ENCODE data around the gene PPP2R5B. TPM values are rescaled to one million over a fixed set of nuclear protein-coding genes. Genes with fewer than 3 reads are reported as not detected.
A peak's percentile ranks its signal among the peaks of the same experiment; 100 is the strongest.

Gene PPP2R5B
- total RNA-seq, 6 donors from 2014 or later = 21.0 to 48.1 (median 27.5) TPM

GRCh38 chr11:64917663-64917995, 6.9 kb upstream of the PPP2R5B start:
- Histone ChIP-seq H3K27me3 (no peaks in the 10 kb centered on the region), H3K36me3 (peaks cover 6 to 19% (median 17%) of the 10 kb centered on the region in 4 donors), H3K9me3 (no peaks in the 10 kb centered on the region), H3K27ac (peak overlapping the region; percentile 58 to 86 (median 74)), H3K4me1 (peaks cover 13 to 30% (median 19%) of the 10 kb centered on the region in 4 donors), H3K4me3 (peak overlapping the region; percentile 18 to 92 (median 67))
- DNase-seq = no peak
- ATAC-seq (ENCODE audit: low FRiP score in 2 of 2) = no peak
- 10 to 14% methylated on average over 6 of the region's 6 CpGs for WGBS, 2 donors
- TF ChIP-seq POLR2A (IDR thresholded peaks at IDR 0.05) = no peak
- no peak for TF ChIP-seq CTCF (IDR thresholded peaks at IDR 0.05)
- no peak for TF ChIP-seq POLR2AphosphoS5 (IDR thresholded peaks at IDR 0.05)
- TF ChIP-seq EP300 (IDR thresholded peaks at IDR 0.05) = no peak

- Histone ChIP-seq H3K36me3 (peaks cover 3 to 15% (median 13%) of the 10 kb centered on the region in 4 donors), H3K9me3 (no peaks in the 10 kb centered on the region), H3K4me3 (peak overlapping the region in 3 of 4 donors; percentile 59 to 92 (median 75)), H3K4me1 (peaks cover 13 to 30% (median 19%) of the 10 kb centered on the region in 4 donors), H3K27me3 (no peaks in the 10 kb centered on the region), H3K27ac (peak overlapping the region; percentile 58 to 86 (median 74))
- TF ChIP-seq CTCF (IDR thresholded peaks at IDR 0.05) = peak in 1 of 6 experiments; percentile 9
- no peak for TF ChIP-seq EP300 (IDR thresholded peaks at IDR 0.05)
- DNase-seq (no peak), ATAC-seq (ENCODE audit: low FRiP score in 2 of 2) (no peak)
- WGBS, 2 donors = 12 to 20% methylated on average over 4 of the region's 4 CpGs
Measured at GRCh38 chr11:64918017-64918416, 6.5 kb upstream of the PPP2R5B start.

GRCh38 chr11:64919627-64920026, 4.9 kb upstream of the PPP2R5B start:
- no peak overlapping the region for H3K4me3 ChIP-seq
- H3K9me3 ChIP-seq = no peaks in the 10 kb centered on the region
- H3K27ac ChIP-seq = no peak overlapping the region
- no peak for ATAC-seq (ENCODE audit: low FRiP score in 2 of 2)
- WGBS, 2 donors = 92 to 95% methylated on average over 8 of the region's 8 CpGs
- TF ChIP-seq POLR2A (IDR thresholded peaks at IDR 0.05) = no peak
- no peak for TF ChIP-seq EP300 (IDR thresholded peaks at IDR 0.05)
- TF ChIP-seq CTCF (IDR thresholded peaks at IDR 0.05) = no peak
- no peak for TF ChIP-seq POLR2AphosphoS5 (IDR thresholded peaks at IDR 0.05)
- no peaks in the 10 kb centered on the region for H3K36me3 ChIP-seq
- DNase-seq = no peak
- H3K4me1 ChIP-seq = peaks cover 21 to 43% (median 24%) of the 10 kb centered on the region in 4 donors
- no peaks in the 10 kb centered on the region for H3K27me3 ChIP-seq

GRCh38 chr11:64920124-64920523, 4.4 kb upstream of the PPP2R5B start:
- peaks cover 21 to 46% (median 25%) of the 10 kb centered on the region in 4 donors for H3K4me1 ChIP-seq
- no peak for DNase-seq
- 81 to 88% methylated on average over 2 of the region's 2 CpGs for WGBS, 2 donors
- TF ChIP-seq POLR2A (IDR thresholded peaks at IDR 0.05) (no peak), CTCF (IDR thresholded peaks at IDR 0.05) (no peak), EP300 (IDR thresholded peaks at IDR 0.05) (no peak), POLR2AphosphoS5 (IDR thresholded peaks at IDR 0.05) (no peak)
- H3K4me3 ChIP-seq = no peak overlapping the region
- no peaks in the 10 kb centered on the region for H3K27me3 ChIP-seq
- H3K27ac ChIP-seq = no peak overlapping the region
- no peak for ATAC-seq (ENCODE audit: low FRiP score in 2 of 2)
- H3K36me3 ChIP-seq = no peaks in the 10 kb centered on the region
- no peaks in the 10 kb centered on the region for H3K9me3 ChIP-seq

GRCh38 chr11:64921384-64921783, 3.1 kb upstream of the PPP2R5B start:
- no peak for ATAC-seq (ENCODE audit: low FRiP score in 2 of 2)
- TF ChIP-seq POLR2A (IDR thresholded peaks at IDR 0.05) (no peak), EP300 (IDR thresholded peaks at IDR 0.05) (no peak), CTCF (IDR thresholded peaks at IDR 0.05) (no peak), POLR2AphosphoS5 (IDR thresholded peaks at IDR 0.05) (no peak)

More at GRCh38 chr11:64921384-64921783, 3.1 kb upstream of the PPP2R5B start:
- no peaks in the 10 kb centered on the region for H3K36me3 ChIP-seq
- no peak overlapping the region for H3K4me3 ChIP-seq
- no peak overlapping the region for H3K27ac ChIP-seq
- H3K9me3 ChIP-seq = no peaks in the 10 kb centered on the region
- DNase-seq = no peak
- peaks cover 20 to 47% (median 27%) of the 10 kb centered on the region in 4 donors for H3K4me1 ChIP-seq
- 48 to 70% methylated on average over 2 to 3 of the region's 3 CpGs for WGBS, 2 donors
- no peaks in the 10 kb centered on the region for H3K27me3 ChIP-seq
